ENCODE results near the gene RNASE3. TPM values are rescaled to one million over a fixed set of nuclear protein-coding genes. Genes with fewer than 3 reads are reported as not detected.
"Not testable (repeated sequence)": the region's sequence is repeated elsewhere in the genome, so short reads cannot be mapped to it uniquely, and the experiment has no call there.

RNASE3 gene
- total RNA-seq, 1 experiment from 2014 or later: not detected

DNA sequence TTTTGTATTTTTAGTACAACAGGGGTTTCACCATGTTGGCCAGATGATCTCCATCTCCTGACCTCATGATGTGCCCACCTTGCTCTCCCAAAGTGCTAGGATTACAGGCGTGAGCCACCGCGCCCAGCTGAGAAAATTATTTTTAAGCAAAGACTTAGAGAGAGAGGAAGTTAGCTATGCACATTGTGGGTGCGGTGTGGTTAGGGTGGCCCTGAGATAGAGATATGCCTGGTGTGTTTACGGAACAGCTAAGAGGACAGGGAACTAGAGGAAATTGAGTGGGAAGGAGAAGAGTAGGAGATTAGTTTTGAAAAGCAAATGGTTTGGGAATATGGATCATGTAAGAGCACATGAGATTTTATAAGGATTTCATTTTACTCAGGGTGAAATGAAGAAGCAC lies 10.0 kb upstream of the RNASE3 start:
- H3K4me2 ChIP-seq (ENCODE audit: low read length); H4K20me1 ChIP-seq (ENCODE audit: insufficient read depth); H3K4me3 ChIP-seq (replicated peaks in 1 of 2; ENCODE audit: low read depth in 1 of 2, low read length in 2 of 2); H2AFZ ChIP-seq (ENCODE audit: low read depth, low read length, poor library complexity, severe bottlenecking); H3K4me1 ChIP-seq (ENCODE audit: control insufficient read depth in 1 of 2, insufficient read depth in 2 of 2, low read length in 2 of 2); H3K9ac ChIP-seq (ENCODE audit: low read length); CTCF ChIA-PET; H3K79me2 ChIP-seq (ENCODE audit: insufficient read depth, low read length); DNase-seq (ENCODE audit: low read depth, low spot score); H3K9me2 ChIP-seq (ENCODE audit: insufficient read depth); POLR2A ChIA-PET; H3K27ac ChIP-seq (ENCODE audit: low read depth, low read length); intact Hi-C loops (cut with micrococcal nuclease); H3K9me3 ChIP-seq (ENCODE audit: control insufficient read depth in 1 of 2, insufficient read depth in 1 of 2, low read depth in 1 of 2, low read length in 2 of 2); H3K36me3 ChIP-seq (ENCODE audit: control insufficient read depth in 1 of 2, insufficient read depth in 2 of 2, low read length in 2 of 2); RAD21 ChIA-PET (ENCODE audit: low non-redundant PET in 1 of 2, low total read pairs in 2 of 2, uncharacterized antibody in 2 of 2, unreplicated experiment in 2 of 2); ATAC-seq; BruUV-seq (replicated peaks): not testable (repeated sequence)
- peaks cover 12% of the 10 kb centered on the region for H3K27me3 ChIP-seq (ENCODE audit: insufficient read depth, low read length)

DNA sequence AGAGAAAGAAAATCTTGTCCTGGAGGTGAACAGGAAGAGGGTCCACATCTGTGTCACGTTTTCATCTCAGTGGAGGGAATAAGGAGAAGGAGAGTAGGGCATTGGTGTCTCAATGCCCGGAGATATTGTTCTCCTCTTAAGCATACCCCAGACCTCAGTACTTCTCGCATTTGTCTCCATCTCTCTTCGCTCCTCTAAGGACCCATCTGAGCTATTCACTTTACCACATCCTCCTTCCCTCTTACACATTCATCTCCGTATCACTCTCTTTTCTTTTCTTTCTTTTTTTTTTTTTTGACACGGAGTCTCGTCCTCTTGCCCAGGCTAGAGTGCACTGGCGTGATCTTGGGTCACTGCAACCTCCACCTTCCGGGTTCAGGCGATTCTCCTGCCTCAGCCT lies 8.4 kb upstream of the RNASE3 start:
- H3K36me3 ChIP-seq (ENCODE audit: control insufficient read depth in 1 of 2, insufficient read depth in 2 of 2, low read length in 2 of 2); CTCF ChIA-PET; RAD21 ChIA-PET (ENCODE audit: low non-redundant PET in 1 of 2, low total read pairs in 2 of 2, uncharacterized antibody in 2 of 2, unreplicated experiment in 2 of 2); BruUV-seq (replicated peaks); H3K9me3 ChIP-seq (ENCODE audit: control insufficient read depth in 1 of 2, insufficient read depth in 1 of 2, low read depth in 1 of 2, low read length in 2 of 2); ATAC-seq; POLR2A ChIA-PET; H3K27ac ChIP-seq (ENCODE audit: low read depth, low read length); H3K4me1 ChIP-seq (ENCODE audit: control insufficient read depth in 1 of 2, insufficient read depth in 2 of 2, low read length in 2 of 2); H3K9ac ChIP-seq (ENCODE audit: low read length); H3K79me2 ChIP-seq (ENCODE audit: insufficient read depth, low read length); H4K20me1 ChIP-seq (ENCODE audit: insufficient read depth); DNase-seq (ENCODE audit: low read depth, low spot score); H3K9me2 ChIP-seq (ENCODE audit: insufficient read depth); H3K4me3 ChIP-seq (replicated peaks in 1 of 2; ENCODE audit: low read depth in 1 of 2, low read length in 2 of 2); H3K4me2 ChIP-seq (ENCODE audit: low read length); H2AFZ ChIP-seq (ENCODE audit: low read depth, low read length, poor library complexity, severe bottlenecking); intact Hi-C loops (cut with micrococcal nuclease): not testable (repeated sequence)
- H3K27me3 ChIP-seq (ENCODE audit: insufficient read depth, low read length): peaks cover 16% of the 10 kb centered on the region

DNA sequence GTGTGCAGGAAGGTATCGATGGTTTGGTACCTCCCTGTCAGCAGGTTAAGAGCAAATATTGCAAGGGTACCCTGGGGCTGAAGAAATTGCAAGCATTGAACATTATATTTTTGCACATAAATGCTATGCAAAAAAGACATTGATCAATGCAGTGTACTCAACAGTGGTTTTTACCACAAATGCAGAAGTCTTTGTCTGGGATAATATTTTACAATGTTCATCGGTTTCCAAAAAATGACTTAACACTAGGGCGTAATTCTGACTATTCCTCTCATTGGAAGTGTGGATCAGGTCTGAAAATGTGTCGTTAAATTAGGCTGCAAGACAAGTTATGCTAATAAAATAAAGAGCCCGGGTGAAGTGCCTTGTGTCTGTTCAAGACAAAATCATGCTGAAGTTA lies 2.8 kb upstream of the RNASE3 start:
- H2AFZ ChIP-seq (ENCODE audit: low read depth, low read length, poor library complexity, severe bottlenecking); RAD21 ChIA-PET (ENCODE audit: low non-redundant PET in 1 of 2, low total read pairs in 2 of 2, uncharacterized antibody in 2 of 2, unreplicated experiment in 2 of 2); DNase-seq (ENCODE audit: low read depth, low spot score); H3K9me2 ChIP-seq (ENCODE audit: insufficient read depth); BruUV-seq (replicated peaks); H3K9me3 ChIP-seq (ENCODE audit: control insufficient read depth in 1 of 2, insufficient read depth in 1 of 2, low read depth in 1 of 2, low read length in 2 of 2); ATAC-seq; H3K4me1 ChIP-seq (ENCODE audit: control insufficient read depth in 1 of 2, insufficient read depth in 2 of 2, low read length in 2 of 2); CTCF ChIA-PET; H3K4me3 ChIP-seq (replicated peaks in 1 of 2; ENCODE audit: low read depth in 1 of 2, low read length in 2 of 2); H3K4me2 ChIP-seq (ENCODE audit: low read length); H3K9ac ChIP-seq (ENCODE audit: low read length); POLR2A ChIA-PET; H3K36me3 ChIP-seq (ENCODE audit: control insufficient read depth in 1 of 2, insufficient read depth in 2 of 2, low read length in 2 of 2); H3K27ac ChIP-seq (ENCODE audit: low read depth, low read length); H3K79me2 ChIP-seq (ENCODE audit: insufficient read depth, low read length); H4K20me1 ChIP-seq (ENCODE audit: insufficient read depth): not testable (repeated sequence)
- H3K27me3 ChIP-seq (ENCODE audit: insufficient read depth, low read length): peaks cover 55% of the 10 kb centered on the region
- intact Hi-C loops (cut with micrococcal nuclease): loop anchor here (5.0 kb wide), 1 partner anchor 44 kb away; no protein-coding TSS in a partner anchor

DNA sequence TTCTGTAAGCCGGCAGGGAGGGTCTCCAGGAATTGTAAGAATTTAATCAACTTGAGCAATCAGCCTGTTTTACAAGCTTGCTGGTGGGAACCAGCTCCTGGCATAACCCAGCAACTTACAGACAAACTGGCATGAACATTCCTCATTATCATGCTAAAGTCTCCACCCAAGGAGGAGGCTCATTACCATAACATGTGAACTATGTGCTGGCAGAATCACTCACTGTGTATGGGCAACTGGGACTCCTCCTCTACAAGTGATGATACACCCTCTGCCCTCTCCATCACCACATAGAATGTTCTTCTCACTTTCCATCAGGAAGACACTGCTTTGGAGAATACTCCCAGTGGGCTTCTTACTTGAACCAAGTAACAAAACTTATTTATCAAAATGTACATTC lies 4.1 kb downstream of the RNASE3 start:
- H4K20me1 ChIP-seq (ENCODE audit: insufficient read depth); H3K79me2 ChIP-seq (ENCODE audit: insufficient read depth, low read length); H3K4me3 ChIP-seq (replicated peaks in 1 of 2; ENCODE audit: low read depth in 1 of 2, low read length in 2 of 2); BruUV-seq (replicated peaks); CTCF ChIA-PET; intact Hi-C loops (cut with micrococcal nuclease); ATAC-seq; DNase-seq (ENCODE audit: low read depth, low spot score); H3K9me3 ChIP-seq (ENCODE audit: control insufficient read depth in 1 of 2, insufficient read depth in 1 of 2, low read depth in 1 of 2, low read length in 2 of 2); H3K9me2 ChIP-seq (ENCODE audit: insufficient read depth); POLR2A ChIA-PET; RAD21 ChIA-PET (ENCODE audit: low non-redundant PET in 1 of 2, low total read pairs in 2 of 2, uncharacterized antibody in 2 of 2, unreplicated experiment in 2 of 2); H3K4me2 ChIP-seq (ENCODE audit: low read length); H3K9ac ChIP-seq (ENCODE audit: low read length); H3K27ac ChIP-seq (ENCODE audit: low read depth, low read length); H3K36me3 ChIP-seq (ENCODE audit: control insufficient read depth in 1 of 2, insufficient read depth in 2 of 2, low read length in 2 of 2); H2AFZ ChIP-seq (ENCODE audit: low read depth, low read length, poor library complexity, severe bottlenecking); H3K4me1 ChIP-seq (ENCODE audit: control insufficient read depth in 1 of 2, insufficient read depth in 2 of 2, low read length in 2 of 2): not testable (repeated sequence)
- peaks cover 68% of the 10 kb centered on the region for H3K27me3 ChIP-seq (ENCODE audit: insufficient read depth, low read length)

Measured in HCT116 (cell line).